NCI-H187 (cell line): ENCODE data around the gene MROH9.
"Not testable (repeated sequence)": the region's sequence is repeated elsewhere in the genome, so short reads cannot be mapped to it uniquely, and the experiment has no call there.

Experiments used
- DNase-seq, 2 experiments: peaks; one replicate each; lab custom pipeline; 2025; lab: John Stamatoyannopoulos, UW

Gene MROH9, protein sequence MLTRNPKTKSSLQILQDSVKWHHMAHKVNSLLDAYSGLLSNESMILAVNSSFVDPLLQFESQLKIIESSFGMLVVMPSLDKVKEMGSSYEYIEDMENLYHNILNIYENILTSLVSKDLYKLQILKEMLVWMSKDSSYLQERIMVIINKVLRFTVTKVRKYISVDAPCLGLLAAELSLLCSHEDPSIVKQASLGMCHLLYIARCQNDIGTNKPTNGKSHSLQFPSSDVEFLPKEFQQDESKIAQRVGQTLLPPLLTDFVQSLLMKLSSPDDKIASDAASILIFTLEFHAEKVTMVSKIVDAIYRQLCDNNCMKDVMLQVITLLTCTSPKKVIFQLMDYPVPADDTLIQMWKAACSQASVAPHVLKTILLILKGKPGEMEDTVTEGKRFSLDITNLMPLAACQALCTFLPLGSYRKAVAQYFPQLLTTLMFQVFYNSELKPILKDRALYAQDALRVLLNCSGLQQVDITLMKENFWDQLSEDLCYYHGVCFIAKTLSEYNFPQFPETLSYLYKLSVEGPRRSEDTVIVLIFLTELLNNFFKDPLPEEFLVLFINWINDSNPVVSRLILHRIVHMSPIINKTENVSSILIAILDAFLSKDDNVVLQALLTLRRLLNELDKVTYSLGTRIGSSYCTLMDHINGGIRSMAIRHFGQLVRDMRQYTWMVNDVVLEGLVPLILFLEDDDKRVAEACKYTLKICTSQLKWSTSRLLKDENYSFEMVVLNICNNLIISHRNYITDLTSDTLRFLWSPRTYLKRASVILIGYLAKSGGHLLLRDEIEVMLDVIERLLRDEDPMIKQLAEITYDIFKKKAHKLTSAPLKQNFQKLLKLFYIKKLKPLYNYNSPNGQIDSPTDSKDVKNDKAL

GRCh38 chr1:170935231-170935630, at the start of gene MROH9:
Gene MROH9, plus strand, starts transcription at chr1:170935534. Its CDS starts 10,023 bp downstream, at chr1:170945557.
- no peak for DNase-seq

DNA sequence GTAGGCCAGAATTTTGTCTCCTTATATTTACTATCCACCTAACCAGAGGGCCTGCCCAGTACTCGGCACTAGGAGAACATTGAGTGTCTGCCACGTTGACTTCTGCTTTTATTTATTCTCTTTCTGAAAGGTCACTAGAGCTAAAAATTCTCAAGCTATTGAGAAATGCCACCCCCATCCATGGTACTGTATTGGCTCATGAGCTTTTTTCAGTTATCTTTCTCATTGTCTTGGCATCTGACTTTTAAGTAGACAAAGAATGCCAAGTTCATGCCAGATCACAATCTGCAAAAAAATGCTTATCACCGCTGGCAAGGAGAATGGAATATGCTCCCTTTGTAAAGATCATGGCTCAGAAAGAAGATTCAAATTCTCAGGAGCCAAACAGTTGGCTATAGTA, 49.8 kb upstream of the MROH9 start:
- DNase-seq, result no peak

GRCh38 chr1:170886460-170886859, 48.9 kb upstream of the MROH9 start:
- DNase-seq, result no peak

GRCh38 chr1:170887726-170888125, 47.6 kb upstream of the MROH9 start:
- DNase-seq, result no peak

GRCh38 chr1:170891872-170892271, 43.5 kb upstream of the MROH9 start:
- DNase-seq, result no peak

GRCh38 chr1:170893655-170894297, 41.6 kb upstream of the MROH9 start:
- no peak for DNase-seq

DNA sequence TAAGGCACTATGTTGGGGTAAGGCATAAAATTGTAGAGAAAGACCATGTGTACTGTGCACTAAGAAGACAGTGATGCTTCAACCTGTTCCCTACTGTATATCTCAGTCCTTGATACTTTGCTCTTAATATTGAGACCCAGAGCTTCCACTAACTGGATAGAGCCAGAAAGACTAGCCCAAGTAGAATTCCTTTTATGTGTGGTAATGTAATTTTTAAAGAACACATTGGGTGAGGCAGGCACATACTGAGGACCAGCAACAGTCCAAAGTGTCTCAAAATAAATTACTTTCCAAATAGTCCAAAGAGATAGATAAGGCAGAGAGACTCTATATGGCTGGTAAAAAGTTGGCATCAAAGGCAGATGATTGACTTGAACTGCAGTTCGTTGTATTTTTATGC, 31.4 kb upstream of the MROH9 start:
- DNase-seq, result no peak

- no peak for DNase-seq
Measured at GRCh38 chr1:170908942-170909341, 26.4 kb upstream of the MROH9 start.

- DNase-seq, result no peak
Measured at GRCh38 chr1:170910273-170910672, 25.1 kb upstream of the MROH9 start.

DNA sequence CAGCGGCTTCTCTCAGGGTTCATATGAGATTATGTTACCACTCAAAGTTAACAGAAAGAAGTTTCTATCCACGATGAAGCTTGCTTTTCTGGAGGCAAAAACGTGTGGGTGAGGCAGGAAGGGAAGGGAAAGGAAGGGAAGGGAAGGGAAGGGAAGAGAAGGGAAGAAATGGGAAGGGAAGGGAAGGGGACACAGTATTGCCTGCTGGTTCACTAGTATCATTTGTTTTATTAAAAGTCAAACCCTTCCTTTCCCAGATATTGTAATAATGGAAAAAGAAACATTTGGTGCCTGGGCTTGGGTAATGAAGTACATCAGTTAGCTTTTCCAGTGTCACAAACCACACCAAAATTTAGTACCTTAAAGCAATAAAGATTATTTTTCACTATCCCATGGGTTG, 18.0 kb upstream of the MROH9 start:
- no peak for DNase-seq

GRCh38 chr1:170924656-170925055, 10.7 kb upstream of the MROH9 start:
- not testable (repeated sequence) for DNase-seq

DNA sequence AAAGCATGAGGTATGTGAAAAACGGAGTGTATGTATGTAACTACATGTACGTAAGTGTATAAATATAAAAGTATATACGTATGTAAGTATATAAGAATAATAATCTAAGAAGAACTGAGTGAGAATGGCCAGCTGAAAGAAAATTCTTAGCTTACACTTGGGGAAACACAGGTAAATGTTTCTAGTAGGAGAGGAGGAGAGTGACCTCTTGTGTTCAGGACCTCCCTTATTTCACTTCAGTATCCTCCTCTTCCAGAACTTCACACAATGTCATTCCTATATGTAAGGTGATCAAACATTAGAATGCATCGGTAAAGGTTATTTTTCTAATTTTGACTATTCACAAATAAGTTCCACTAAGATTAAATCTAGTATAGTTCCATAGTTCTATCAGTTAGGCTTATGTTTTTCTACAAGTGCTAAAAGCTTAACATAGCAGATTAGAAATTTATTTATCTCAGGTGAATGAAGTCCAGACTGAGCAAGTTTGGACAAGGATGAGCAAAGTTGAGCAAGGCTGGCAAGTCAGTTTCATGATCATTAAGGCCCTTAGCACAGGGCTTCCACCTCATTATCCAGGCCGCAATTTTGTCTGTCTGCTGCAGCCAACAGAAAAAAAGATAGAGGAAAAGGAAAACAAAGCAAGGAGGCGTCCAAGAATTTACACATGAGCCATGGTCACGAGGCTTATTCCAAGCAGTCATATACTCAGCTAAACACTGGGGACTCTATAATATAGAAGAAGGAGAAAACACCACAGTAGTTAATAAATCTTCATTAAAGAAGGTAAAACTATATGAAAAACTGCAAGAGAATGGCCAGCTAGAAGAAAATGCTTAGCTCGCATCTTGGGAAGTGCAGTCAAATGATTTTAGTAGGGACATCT, 7.1 kb upstream of the MROH9 start:
- no peak for DNase-seq

GRCh38 chr1:170929412-170929834, 5.9 kb upstream of the MROH9 start:
- DNase-seq, result no peak

DNA sequence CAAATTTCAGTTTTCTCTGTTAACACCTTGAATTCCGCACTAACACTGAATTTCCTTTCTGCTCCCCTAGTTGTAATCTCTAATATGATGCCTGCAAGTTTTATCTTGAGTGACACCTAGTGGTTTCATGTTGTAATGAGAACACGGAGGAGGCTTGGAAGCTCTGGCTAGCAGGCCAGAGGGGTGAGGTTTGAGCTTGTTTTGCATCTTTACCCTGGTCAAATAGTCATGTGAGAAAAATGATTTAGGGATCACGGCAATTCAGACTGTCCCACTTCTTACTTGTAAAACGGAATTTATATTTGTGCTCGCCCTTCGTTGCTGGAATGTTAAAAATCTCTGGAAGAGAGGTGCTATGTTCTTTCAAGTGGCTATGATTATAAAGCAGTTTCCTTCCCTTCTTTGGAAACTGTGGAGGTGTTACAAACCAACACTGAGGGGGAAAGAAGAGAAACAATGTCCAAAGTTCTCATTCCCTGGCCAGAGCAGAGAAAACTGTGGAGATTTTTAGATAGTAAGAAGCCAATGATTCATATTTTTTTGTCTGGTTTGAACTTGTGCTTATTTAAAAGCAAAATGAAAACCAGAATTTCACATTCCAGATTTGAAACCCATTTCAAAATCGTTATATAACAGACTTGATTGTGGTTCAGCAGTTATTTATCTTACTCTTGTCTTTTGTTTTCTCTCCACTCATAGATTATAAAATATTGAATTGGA, 5.3 kb upstream of the MROH9 start:
- peak; percentile 31 to 54 for DNase-seq

DNA sequence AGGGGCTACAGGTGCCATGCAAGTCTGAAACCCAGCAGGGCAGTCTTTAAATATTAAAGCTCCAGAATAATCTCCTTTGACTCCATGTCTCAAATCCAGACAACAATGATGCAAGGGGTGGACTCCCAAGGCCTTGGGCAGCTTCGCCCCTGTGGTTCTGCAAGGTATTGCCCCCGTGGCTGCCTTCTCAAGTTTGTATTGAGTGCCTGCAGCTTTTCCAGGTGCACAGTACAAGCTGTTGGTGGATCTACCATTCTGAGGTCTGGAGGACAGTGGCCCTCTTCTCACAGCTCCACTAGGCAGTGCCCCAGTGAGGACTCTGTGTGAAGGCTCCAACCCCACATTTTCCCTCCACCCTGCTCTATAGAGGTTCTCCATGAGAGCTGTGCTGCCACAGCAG, 3.7 kb upstream of the MROH9 start:
- no peak for DNase-seq

DNA sequence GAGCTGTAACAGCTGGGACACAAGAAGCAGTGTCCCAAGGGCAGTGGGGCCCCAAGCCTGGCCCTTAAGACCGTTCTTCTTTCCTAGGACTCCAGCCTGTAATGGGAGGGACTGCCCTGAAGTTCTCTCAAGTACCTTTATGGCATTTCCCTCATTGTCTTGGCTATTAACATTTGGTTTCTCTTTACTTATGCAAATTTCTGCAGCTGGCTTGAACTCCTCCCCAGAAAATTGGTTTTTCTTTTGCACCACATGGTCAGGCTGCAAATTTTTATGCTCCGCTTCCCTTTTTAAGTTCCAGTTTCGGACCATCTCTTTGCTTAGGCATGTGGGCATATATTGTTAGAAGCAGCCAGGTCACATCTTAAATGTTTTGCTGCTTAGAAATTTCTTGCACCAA, 3.1 kb upstream of the MROH9 start:
- DNase-seq, result no peak

- DNase-seq, result no peak
Measured at GRCh38 chr1:170938281-170938680, 2.9 kb downstream of the MROH9 start.

DNA sequence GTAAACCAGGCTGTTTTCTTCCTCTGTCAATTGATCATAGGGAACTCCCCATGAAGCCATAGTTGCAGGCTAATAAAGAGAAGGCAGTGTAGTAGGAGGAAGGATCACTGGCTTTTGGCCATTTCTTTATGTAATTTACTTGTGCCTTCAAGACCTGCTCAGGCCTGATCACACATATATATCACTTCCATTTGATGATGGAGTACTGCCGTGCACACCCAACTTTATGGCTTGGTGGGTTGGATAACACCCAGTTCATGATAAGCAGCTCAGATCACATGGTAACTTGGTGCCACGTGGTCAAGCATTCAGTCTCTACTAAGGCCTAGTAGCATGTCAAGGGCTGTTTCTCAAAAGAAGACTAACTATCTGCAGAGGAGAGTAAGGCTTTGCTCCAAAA, 4.1 kb downstream of the MROH9 start:
- no peak for DNase-seq

GRCh38 chr1:170951744-170952143, 16.4 kb downstream of the MROH9 start:
- DNase-seq, result not testable (repeated sequence)

DNA sequence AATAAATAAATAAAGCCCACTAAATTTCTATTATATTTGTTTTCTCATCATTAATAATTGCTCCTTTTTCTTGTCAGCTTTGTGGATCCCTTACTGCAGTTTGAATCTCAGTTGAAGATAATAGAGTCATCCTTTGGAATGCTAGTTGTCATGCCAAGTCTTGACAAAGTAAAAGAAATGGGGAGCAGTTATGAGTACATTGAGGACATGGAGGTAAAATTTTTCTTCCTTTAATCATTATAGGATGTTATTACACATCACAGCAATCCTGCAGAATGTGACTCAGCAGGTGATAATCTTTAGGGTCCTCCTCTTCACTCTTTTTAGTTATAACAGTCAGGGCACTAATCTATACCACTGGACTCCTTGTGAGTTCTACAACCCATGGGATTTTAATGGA, 24.1 kb downstream of the MROH9 start:
- no peak for DNase-seq

DNA sequence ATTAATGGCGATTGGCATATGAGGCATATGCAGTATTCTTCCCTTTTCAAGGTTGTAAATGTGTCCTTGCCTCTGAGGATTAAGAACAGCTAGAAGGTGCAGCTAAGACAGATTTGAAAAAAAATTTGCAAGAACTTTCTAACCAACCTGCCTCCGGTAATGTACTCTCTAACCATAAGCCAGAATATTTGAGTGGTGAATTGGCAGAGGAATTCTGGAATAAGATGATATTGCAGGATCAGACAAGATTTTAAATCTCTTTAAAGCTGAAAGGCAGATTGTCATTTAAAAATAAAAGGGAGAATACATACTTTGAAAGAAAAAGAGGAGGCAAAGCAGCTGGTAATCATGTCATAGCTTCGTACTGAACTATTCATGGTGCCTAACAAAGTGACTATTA, 29.2 kb downstream of the MROH9 start:
- DNase-seq, result no peak
